Femur (tissue), 1 donor: ENCODE measurements around the gene EDC3.
"Not testable (repeated sequence)": the region's sequence is repeated elsewhere in the genome, so short reads cannot be mapped to it uniquely, and the experiment has no call there.

Experiments
- DNase-seq: peaks from one replicate; pipeline ENCODE4 v3.0.0-alpha.2; 2017

The EDC3 gene

GRCh38 chr15:74695597-74696397, at the start of gene EDC3:
TSS of gene EDC3 (minus strand) at chr15:74696024. CDS start at chr15:74675124, 20,900 bp downstream.
- DNase-seq: peak; percentile 94

GRCh38 chr15:74742422-74742821, 46.6 kb upstream of the EDC3 start:
- DNase-seq: no peak

- not testable (repeated sequence) for DNase-seq
These were observed 42.4 kb upstream of the EDC3 start for GRCh38 chr15:74738239-74738638.

GRCh38 chr15:74735305-74735704, 39.5 kb upstream of the EDC3 start:
- no peak for DNase-seq

GRCh38 chr15:74733269-74733668, 37.4 kb upstream of the EDC3 start:
- no peak for DNase-seq

- DNase-seq: no peak
These were observed 37.0 kb upstream of the EDC3 start for GRCh38 chr15:74732846-74733245.

- DNase-seq: no peak
These were observed 34.9 kb upstream of the EDC3 start for GRCh38 chr15:74730619-74731316.

GRCh38 chr15:74729372-74729771, 33.5 kb upstream of the EDC3 start:
- DNase-seq: not testable (repeated sequence)

GRCh38 chr15:74728699-74729098, 32.9 kb upstream of the EDC3 start:
- not testable (repeated sequence) for DNase-seq

- no peak for DNase-seq
These were observed 31.9 kb upstream of the EDC3 start for GRCh38 chr15:74727727-74728126.

- no peak for DNase-seq
These were observed 30.9 kb upstream of the EDC3 start for GRCh38 chr15:74726774-74727164.

- no peak for DNase-seq
These were observed 30.3 kb upstream of the EDC3 start for GRCh38 chr15:74725845-74726773.

GRCh38 chr15:74725225-74725774, 29.5 kb upstream of the EDC3 start, which contains the start of gene CYP1A1:
TSS of gene CYP1A1 (minus strand) at chr15:74725528. CDS start at chr15:74723097, 2,431 bp downstream.
- DNase-seq: no peak

GRCh38 chr15:74724570-74725224, 28.9 kb upstream of the EDC3 start:
- DNase-seq: no peak

GRCh38 chr15:74723754-74724334, 28.0 kb upstream of the EDC3 start:
- no peak for DNase-seq

GRCh38 chr15:74723187-74723586, 27.4 kb upstream of the EDC3 start:
- no peak for DNase-seq

GRCh38 chr15:74722591-74722990, 26.8 kb upstream of the EDC3 start:
- no peak for DNase-seq

GRCh38 chr15:74716651-74717050, 20.8 kb upstream of the EDC3 start:
- no peak for DNase-seq

- DNase-seq: no peak
These were observed 16.5 kb upstream of the EDC3 start for GRCh38 chr15:74712311-74712710.

GRCh38 chr15:74710319-74711094, 14.7 kb upstream of the EDC3 start:
- DNase-seq: no peak

- no peak for DNase-seq
These were observed 14.1 kb upstream of the EDC3 start for GRCh38 chr15:74709892-74710291.
